NOMO-1 treated with dmso at 0.1 percent for 144 hours (cell line): ENCODE data around the gene DCAF15.
A peak's percentile ranks its signal among the peaks of the same experiment; 100 is the strongest.

Source experiments
- DNase-seq: peaks from one replicate; lab custom pipeline; 2025; ENCODE audit not compliant: unreplicated experiment; lab: John Stamatoyannopoulos, UW

Gene DCAF15

DNA sequence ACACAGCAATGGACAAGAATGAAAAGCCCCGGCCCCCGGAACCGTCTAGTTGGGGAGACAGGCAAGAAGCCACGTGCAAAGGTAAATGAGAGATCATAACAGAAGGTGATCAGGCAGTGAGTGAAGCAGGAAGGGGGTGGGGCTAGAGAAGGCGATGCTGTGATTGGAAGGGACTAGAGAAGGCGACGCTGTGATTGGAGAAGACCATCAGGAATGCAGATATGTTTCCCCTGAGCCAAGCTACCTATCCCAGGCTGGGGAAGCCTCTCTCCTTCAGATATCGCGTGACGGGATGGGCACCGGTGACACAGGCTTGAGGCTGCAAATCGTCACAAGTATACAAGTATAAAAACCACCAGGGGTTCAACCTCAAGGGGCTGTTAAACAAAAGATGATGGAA is 21.8 kb downstream of the DCAF15 start:
- DNase-seq, result no peak

DNA sequence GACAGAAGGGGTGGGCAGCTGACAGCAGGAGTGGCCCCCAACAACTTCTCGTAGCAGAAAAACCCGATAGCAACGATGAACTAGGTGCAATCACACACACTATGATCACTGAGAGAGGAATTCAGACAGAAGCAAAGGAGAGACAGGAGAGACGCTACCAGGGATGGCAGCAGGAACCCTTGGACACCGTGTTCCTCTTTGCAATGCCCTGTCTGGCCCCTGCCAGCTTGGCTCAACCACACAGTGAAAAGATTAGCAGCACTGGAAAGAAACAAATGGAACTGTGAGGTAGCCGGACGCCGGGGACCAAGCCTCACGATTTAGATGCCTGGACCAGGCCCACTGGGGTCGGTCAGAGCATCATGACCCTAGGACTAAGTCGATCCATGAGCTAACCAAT is 23.6 kb downstream of the DCAF15 start:
- no peak for DNase-seq

DNA sequence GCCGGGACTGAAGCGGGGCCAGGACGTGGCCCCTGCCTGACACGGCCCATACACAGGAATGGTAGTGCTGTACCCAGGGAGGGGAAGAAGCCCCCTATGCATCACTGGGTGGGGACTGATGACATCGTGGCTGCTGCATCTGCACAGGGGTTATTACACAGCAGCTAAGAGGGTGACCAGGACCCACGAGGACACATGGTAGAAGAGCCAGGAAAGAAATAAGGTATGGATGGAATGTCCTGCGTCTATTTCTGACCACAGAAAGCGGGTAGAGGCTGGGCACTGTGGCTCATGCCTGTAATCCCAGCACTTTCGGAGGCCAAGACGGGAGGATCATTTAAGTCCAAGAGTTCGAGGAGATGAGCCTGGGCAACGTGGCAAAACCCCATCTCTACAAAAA is 24.1 kb downstream of the DCAF15 start:
- DNase-seq, result no peak

DNA sequence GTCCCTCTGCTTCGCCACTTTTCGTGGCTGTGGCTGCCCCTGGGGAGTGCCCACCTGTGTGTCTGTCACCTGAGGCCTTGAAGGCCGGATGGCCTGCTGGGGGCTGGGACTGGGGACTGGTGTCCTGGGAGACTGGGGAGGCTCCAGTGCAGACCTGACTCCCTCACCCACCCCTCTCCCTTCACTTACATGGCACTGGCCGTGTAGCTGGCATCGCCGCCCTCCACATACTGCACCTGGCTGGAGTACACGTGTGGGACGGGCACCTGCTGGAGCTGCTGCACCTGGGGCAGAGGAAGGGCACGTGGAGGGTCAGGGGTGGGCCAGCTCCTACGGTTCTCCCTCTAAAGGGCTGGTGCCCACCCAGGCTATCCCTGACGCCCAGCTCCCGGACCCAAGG is 25.5 kb downstream of the DCAF15 start:
- DNase-seq, result no peak

DNA sequence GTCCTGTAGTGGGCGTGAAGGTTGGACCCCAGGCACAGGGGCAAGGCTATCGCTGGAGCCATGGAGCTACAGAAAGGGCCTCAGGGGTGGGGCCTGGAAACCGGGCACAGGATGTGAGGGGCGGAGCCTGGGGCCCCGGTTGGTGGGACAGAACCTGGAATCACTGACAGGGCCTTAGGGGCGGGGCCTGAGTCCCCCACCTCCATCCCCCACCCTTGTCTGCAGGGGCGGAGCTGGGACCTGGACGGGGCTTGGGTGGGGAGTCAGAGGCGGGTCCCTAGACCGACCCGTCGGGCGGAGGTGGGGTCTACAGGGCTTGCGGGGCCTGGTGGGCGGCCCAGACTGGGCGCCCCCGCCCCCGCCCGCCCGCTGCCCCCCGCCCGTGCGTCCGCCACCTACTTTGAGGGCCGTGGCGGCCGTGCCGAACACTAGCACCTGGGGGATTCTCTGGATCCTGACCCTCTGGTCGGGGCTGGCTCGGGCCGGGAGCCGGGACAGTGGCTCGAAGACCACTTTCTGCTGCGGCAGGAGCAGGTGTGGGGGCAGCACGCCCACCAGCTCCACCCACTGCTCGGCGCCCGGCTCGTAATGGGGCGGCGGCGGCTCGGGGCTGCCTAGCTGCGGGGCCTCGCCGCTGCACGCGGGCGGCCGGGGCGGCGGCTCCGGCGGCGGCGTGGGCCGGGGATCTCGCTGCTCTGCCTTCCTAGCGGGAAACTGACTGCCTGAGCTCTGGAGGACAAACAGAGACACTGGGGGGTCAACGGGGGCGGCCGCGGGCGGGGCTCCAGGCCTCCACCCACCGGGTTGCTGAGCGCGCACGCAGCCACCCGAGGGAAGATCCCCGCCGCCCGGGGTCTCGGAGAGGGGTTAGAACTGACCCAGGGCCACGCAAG is 26.3 kb downstream of the DCAF15 start:
- DNase-seq, result no peak

DNA sequence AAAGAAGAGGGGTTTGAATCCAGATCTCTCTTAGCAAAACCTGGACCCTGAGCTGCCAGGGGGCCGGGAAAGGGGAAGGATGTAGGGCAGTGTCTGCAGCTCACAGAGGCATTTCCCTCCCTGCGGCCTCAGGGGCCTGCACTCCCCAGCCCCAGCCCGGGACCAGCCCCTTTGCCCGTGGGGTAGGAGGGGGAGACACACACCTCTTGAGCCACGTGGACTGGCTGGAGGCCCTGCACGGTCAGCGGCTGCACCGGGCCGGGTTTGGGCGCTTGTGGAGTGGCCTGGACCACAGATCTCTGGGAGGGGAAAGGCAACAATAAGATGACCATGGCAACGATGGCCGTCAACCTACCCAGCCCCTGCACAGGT is 26.9 kb downstream of the DCAF15 start:
- no peak for DNase-seq

DNA sequence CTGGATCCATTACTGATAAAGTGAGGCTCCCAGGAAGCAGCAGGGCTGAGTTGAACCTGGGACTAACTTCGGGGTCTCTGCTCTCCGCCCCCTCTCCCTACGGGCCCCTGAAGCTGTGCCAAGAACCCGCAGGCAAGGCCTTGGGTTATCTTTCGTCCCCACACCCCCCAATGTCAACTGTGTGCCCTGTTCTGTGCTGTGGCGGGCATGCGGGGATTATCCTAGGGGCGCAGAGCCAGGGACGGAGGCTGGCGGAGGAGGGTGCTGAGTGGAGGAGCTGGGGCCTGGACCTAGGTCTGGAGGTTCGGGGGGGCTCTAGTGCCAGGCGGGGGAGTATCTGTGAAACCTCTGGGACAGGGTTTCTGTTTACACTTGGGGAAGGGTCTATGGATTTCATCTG is 27.4 kb downstream of the DCAF15 start:
- DNase-seq, result no peak

DNA sequence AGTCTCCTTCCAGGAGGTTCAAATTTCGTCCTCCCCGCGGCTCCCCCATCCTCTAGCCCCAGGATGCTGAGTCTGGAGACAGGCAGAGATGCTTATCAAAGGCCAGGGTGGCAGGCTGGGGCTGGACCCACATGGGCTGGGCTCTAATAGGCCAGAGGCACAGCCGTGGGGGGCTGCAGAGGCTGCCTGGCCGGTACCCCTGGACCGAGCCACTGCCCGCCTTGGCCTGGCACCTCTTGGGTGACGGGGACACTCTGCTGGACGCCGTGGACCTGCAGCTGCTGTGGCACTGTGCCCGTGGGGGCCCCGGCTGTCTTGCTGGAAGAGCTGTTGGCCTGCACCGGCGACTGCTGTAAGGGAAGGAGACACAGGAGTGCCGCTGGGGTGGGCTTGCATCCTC is 28.0 kb downstream of the DCAF15 start:
- no peak for DNase-seq

DNA sequence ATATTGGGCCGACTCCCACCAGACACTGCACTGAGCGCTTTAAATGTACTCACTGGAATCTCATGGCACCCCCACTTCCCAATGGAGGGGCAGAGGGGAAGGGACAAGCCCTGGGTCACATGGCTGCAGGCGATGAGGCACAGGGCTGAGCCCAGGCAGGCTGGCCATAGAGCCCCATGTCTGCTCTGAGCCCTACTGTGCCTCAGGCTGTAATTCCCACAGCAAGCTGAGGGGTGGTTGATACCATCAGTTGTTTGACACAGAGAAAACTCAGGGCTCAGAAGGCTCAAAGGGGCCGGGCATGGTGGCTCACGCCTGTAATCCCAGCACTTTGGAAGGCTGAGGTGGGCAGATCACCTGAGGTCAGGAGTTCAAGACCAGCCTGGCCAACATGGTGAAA is 28.7 kb downstream of the DCAF15 start:
- no peak for DNase-seq

DNA sequence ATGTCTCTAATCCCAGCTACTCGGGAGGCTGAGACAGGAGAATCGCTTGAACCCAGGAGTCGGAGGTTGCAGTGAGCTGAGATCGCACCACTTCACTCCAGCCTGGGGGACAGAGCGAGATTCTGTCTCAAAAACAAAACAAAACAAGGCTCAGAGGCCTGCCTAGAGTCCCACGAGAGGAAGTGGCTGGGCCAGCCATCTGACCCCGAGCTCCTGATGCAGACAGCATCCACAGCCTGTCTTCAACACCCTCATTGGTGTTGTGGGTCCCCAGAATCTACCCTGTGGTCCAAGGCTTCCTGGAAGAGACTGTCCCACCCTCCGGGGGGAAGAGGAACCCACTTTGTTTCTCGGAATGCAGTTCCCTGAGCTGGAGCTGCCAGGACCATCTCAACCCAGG is 29.2 kb downstream of the DCAF15 start:
- DNase-seq, result no peak

DNA sequence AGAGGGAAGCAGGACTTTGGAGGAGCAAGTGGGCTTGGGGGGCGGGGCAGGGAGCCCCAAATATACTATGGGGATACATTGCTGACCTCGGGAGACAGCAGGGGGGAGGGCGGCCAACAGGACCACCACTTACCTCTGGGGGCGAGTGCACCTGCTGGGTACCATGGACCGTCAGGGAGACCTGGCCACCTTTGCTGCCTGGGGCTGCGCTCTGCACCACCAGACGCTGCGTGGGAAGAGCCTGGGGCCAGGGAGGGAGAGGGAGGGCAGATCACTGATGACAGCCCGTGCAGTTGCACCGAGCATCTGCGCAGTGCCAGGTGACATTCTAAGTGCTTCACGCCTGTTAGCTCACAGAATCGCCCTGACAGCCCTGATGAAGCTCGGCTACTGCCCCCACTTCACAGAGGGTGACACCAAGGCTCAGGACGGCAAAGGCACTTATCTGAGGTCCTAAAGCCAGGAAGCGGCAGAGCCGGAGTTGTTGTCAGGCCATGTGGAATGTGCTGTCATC is 29.7 kb downstream of the DCAF15 start:
- no peak for DNase-seq

DNA sequence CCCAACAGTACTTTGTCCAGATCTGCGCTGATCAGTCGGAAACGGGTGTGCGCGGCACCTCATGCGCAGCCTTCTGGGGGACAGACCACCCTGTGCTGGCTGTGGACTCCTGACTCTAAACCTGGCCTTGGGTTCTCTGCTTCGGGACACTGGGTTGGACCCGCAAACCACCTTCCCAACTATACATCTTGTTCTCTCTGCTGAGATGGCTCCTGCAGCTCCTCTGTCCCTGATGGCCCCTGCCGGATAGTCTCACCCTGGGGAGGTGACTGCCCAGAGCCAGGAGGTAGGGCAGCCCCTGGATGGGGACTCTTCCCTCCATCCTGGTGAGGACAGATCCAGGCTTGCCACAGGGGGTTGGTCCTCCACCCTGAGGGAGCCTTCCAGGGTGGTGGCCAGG is 30.5 kb downstream of the DCAF15 start:
- DNase-seq, result no peak

DNA sequence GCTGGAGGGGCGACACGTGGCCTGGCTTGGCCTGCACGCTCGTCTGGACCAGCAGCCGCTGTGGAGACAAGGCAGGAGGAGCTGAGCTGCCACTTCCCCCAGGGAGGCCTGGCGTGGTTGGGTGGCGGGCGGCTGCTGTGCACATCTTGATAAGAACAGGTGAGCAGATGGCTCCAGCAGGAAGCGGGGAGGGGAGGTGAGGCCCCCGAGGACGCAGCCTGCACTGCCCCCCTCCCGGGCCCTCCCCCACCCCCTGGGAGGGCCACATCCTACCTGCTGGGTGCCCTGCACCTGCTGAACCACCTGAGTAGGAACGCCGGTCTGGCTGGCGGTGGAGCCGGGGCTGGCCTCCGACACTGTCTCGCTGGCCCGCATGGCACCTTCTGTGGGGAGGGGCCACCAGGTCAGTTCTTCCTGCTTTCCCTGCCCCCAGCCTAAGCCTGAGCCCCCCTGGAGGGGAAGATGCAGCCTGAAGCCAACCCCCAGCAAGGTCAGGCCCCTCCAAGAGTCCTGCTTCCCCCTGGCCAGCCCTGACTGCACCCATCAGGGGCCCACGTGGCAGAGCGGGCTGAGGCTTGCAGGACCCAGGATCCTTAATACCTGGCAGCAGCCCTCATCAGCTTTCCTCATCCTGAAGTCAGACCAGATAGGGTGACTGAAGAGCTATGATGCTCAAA is 31.0 kb downstream of the DCAF15 start:
- no peak for DNase-seq

DNA sequence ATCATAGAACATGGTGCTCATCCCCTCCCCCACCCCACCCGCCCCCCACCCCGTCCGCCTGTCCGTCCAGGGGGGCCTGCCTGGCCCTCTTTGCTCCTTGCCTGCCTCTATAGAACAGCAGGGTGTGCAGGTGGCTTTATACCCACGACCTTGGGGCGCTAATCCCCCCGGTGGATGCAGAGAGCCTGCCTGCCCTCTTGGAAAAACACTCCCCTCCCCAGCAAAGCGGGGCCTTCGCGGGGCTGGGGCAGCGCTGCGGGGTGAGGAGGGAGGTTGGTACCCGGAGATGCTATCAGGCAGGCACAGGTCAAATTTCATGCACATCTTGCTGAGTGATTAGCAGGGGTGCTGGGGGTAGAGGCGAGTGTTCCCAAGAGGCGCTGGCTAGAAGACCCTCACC is 31.9 kb downstream of the DCAF15 start:
- DNase-seq, result no peak

DNA sequence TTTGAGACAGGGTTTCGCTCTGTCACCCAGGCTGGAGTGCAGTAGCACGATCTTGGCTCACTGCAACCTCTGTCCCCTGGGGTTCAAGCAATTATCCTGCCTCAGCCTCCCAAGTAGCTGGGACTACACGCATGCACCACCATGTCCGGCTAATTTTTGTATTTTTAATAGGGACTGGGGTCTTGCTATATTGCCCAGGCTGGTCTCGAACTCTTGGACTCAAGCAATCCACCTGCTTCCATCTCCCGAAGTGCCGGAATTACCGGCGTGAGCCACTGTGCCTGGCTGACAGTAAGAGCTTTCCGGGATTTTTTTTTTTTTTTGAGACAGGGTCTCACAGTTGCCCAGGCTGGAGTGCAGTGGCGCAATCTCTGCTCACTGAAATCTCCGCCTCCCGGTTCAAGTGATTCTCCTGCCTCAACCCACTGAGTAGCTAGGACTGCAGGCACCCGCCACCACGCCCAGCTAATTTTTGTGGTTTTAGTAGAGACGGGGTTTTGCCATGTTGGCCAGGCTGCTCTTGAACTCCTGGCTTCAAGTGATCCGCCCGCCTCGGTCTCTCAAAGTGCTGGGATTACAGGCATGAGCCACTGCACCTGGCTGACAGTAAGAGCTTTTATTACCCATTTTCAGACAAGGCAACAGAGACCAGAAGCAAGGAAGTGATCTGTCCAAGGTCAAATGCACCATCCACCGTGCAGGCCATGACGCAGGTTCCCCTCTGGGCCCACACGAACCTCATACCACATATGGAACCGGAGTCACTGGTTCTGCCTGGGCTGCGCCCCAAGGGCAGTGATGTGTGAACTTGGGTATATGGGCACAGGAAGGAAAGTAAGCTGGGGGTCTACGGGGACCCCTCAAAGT is 32.8 kb downstream of the DCAF15 start:
- peak; percentile 55 for DNase-seq

DNA sequence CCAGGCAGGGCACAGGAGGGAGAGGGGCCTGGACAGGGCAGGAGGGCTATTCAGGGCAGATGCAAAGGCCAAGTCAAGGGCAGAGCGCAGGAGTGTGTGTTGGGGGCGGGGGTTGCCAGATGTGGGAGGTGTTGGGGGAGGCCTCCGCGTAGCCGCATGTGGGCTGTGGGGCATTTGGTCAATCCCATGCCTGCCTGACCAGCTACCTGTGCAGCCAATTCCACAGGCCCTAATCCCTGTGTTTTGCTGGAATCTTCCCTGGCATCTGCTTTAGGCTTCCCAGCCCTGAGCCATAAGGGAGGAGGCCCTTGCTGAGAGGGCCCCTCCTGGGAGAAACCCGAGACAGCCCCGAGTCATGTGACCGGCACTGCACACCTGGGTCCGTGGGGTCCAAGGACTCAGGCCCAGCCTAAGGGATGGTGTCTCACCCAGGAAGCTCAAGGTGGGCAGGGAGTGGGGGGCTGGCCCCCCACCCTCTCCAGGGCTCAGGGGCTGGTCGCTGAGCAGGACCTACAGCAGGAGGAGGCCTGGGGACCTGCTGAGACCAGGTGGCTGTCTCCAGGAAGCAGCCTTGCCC is 33.5 kb downstream of the DCAF15 start:
- no peak for DNase-seq

DNA sequence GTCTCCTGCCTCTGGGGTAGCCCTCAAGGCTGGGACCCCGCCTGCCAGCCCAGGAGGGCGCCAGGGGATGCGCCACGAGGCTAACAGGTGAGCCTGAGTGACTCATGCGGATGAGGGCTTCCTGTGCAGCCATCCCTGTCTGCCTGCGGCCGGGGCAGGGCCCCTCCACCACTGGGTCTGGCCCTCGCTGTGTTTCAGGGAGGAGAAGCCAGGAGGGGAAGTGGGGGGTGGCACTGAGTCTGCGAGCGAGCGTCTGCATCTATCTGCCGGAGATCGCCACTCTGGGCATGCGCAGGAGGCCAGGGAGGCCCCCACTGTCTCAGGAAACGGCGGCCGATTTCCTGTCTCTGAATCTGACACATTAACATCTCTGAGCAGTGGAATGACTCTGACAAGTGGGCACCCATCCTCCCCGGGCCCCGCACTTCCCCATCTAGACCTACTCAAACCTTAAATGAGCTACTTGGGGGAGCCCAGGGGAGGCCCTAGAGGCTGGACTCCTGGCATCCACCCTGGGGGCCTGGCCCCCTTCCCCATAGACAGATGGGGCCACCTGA is 34.1 kb downstream of the DCAF15 start:
- DNase-seq, result peak; percentile 97

DNA sequence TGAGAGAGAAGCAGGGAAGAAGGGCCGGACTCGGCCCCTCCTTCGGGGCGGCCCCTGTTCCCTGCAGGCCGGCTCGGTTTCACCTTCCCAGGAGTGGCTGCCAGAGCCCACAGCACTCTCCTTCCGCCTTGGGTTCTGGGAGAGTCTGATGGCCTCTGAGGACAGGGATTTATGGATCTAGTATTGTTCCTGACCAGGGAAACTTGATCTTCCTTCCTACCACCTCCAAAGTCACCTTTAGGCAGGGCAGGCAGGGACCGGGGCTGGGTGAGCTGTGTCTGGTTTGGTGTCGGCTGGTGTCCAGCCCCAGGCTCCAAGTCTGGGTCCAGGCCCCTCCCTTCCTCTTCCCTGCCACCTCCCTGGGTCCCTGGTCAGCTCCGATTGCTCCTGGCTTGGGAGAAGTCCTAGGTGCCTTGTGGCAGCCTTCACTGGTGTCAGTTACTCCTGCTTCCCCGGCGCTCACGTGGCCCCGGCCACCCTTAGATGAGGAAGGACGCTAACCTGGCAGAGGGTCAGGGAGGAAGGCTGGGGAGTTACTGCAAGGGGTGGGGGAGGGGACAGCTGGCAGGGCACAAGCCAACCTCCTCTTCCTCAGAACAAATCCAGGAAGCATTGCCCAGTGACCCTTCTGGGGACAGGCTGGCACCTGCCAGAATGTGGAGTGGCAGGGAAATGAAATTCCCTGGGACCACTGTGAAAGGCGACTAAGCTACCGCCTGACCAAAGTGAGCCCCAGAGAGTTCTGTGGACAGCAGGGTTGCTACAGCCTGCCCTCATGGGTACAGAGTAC is 35.0 kb downstream of the DCAF15 start:
- DNase-seq, result peak; percentile 10

DNA sequence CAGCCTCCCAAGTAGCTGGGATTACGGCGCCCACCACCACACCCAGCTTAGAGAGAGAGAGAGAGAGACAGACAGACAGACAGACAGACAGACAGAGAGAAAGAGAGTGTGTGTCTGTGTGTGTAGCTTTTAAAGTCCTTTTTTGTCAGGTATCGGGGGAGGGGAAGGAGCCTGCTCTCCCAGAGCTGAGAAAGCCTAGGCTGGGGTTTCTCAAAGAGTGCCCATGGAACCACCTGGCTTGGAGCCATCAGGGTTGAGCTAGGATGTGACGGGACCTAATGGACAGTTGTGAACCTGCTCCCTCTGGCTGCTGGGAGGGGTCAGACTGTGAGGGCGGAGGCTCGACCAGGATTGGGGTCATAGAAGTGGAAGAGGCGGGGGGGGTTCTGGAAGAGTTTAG is 37.2 kb downstream of the DCAF15 start:
- no peak for DNase-seq

DNA sequence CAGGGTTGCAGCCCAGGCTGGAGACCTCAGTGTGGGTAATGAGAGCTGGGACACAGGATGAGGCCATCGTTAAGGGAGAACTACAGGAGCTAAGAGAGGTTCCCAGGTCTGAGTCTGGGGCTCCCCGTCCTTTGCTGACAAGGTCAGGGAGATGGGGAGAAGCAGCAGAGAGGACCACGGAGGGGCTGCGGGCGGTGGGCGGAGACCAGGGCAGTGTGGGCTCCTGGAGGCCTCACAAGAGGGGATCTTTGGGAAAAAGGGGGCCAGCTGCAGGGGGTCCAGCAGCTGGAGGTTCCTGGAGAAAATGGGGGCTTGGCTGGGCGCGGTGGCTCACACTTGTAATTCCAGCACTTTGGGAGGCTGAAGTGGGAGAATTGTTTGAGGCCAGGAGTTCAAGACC is 37.8 kb downstream of the DCAF15 start:
- no peak for DNase-seq
